NCI-H187 treated with DMSO at 0.1 percent for 48 hours (cell line): ENCODE measurements around the gene POLR3A.

ENCODE experiments used
- DNase-seq: peaks from one replicate; lab custom pipeline; 2025; lab: John Stamatoyannopoulos, UW

POLR3A gene

GRCh38 chr10:78046711-78047269 is 17.5 kb upstream of the POLR3A start:
- DNase-seq, result no peak

- DNase-seq, result no peak
These were observed 16.5 kb upstream of the POLR3A start for GRCh38 chr10:78045856-78046255.

- no peak for DNase-seq
These were observed 15.9 kb upstream of the POLR3A start for GRCh38 chr10:78045237-78045636.

GRCh38 chr10:78044699-78045098 is 15.4 kb upstream of the POLR3A start:
- no peak for DNase-seq

GRCh38 chr10:78044179-78044578 is 14.9 kb upstream of the POLR3A start:
- DNase-seq, result no peak

GRCh38 chr10:78042752-78043104 is 13.4 kb upstream of the POLR3A start:
- no peak for DNase-seq

GRCh38 chr10:78042058-78042751 is 12.9 kb upstream of the POLR3A start:
- no peak for DNase-seq

- no peak for DNase-seq
These were observed 12.1 kb upstream of the POLR3A start for GRCh38 chr10:78041170-78042057.

- no peak for DNase-seq
These were observed 10.4 kb upstream of the POLR3A start for GRCh38 chr10:78039743-78040142.

GRCh38 chr10:78038791-78039547 is 9.7 kb upstream of the POLR3A start:
- DNase-seq, result no peak

GRCh38 chr10:78038105-78038504 is 8.8 kb upstream of the POLR3A start:
- no peak for DNase-seq

GRCh38 chr10:78035933-78036583 is 6.7 kb upstream of the POLR3A start:
- DNase-seq, result no peak

GRCh38 chr10:78035437-78035836 is 6.1 kb upstream of the POLR3A start:
- no peak for DNase-seq

- no peak for DNase-seq
These were observed 5.7 kb upstream of the POLR3A start for GRCh38 chr10:78035025-78035424.

GRCh38 chr10:78033637-78034470 is 4.5 kb upstream of the POLR3A start, which contains the start of gene RPS24:
Gene RPS24, plus strand, starts transcription at chr10:78033863. Its CDS starts 39 bp downstream, at chr10:78033902.
- DNase-seq, result peak; percentile 80

GRCh38 chr10:78033387-78033636 is 4.0 kb upstream of the POLR3A start:
- DNase-seq, result no peak

- DNase-seq, result no peak
These were observed 662 bp downstream of the POLR3A start for GRCh38 chr10:78028438-78029268.

- no peak for DNase-seq
These were observed 3.5 kb downstream of the POLR3A start for GRCh38 chr10:78025685-78026364.

GRCh38 chr10:78023741-78024140 is 5.6 kb downstream of the POLR3A start:
- DNase-seq, result no peak

- DNase-seq, result no peak
These were observed 8.1 kb downstream of the POLR3A start for GRCh38 chr10:78021201-78021600.
